HuH-7 (cell line): ENCODE data around the gene DNAJB5.
"Not testable (repeated sequence)": the region's sequence is repeated elsewhere in the genome, so short reads cannot be mapped to it uniquely, and the experiment has no call there.

ENCODE experiments used
- DNase-seq: peaks from one replicate; pipeline ENCODE4 v3.0.0; 2011; ENCODE audit warnings: low spot score

Gene DNAJB5

GRCh38 chr9:35000535-35001284, 11.2 kb downstream of the DNAJB5 start:
- DNase-seq: no peak

- no peak for DNase-seq
Observed at GRCh38 chr9:35001285-35001677, 11.7 kb downstream of the DNAJB5 start.

GRCh38 chr9:35001803-35002502, 12.4 kb downstream of the DNAJB5 start:
- no peak for DNase-seq

- DNase-seq: no peak
Observed at GRCh38 chr9:35002623-35003022, 13.1 kb downstream of the DNAJB5 start.

GRCh38 chr9:35004299-35004698, 14.8 kb downstream of the DNAJB5 start:
- not testable (repeated sequence) for DNase-seq

GRCh38 chr9:35010351-35010958, 20.9 kb downstream of the DNAJB5 start:
- no peak for DNase-seq

GRCh38 chr9:35014517-35014916, 25.0 kb downstream of the DNAJB5 start:
- DNase-seq: no peak

- DNase-seq: not testable (repeated sequence)
Observed at GRCh38 chr9:35023443-35023842, 33.9 kb downstream of the DNAJB5 start.

GRCh38 chr9:35026671-35027070, 37.1 kb downstream of the DNAJB5 start:
- no peak for DNase-seq

GRCh38 chr9:35027374-35027773, 37.8 kb downstream of the DNAJB5 start:
- no peak for DNase-seq

- DNase-seq: no peak
Observed at GRCh38 chr9:35027860-35028259, 38.3 kb downstream of the DNAJB5 start.

- no peak for DNase-seq
Observed at GRCh38 chr9:35028341-35028740, 38.8 kb downstream of the DNAJB5 start.

GRCh38 chr9:35029241-35029640, 39.7 kb downstream of the DNAJB5 start:
- DNase-seq: no peak

- no peak for DNase-seq
Observed at GRCh38 chr9:35029852-35030251, 40.3 kb downstream of the DNAJB5 start.

- DNase-seq: no peak
Observed at GRCh38 chr9:35033101-35033500, 43.6 kb downstream of the DNAJB5 start.

GRCh38 chr9:35035851-35036701, 46.5 kb downstream of the DNAJB5 start:
- DNase-seq: no peak

- DNase-seq: peak; percentile 26
Observed at GRCh38 chr9:35042081-35042604, 52.6 kb downstream of the DNAJB5 start.

- DNase-seq: no peak
Observed at GRCh38 chr9:35042891-35043545, 53.5 kb downstream of the DNAJB5 start.

GRCh38 chr9:35044071-35044470, 54.5 kb downstream of the DNAJB5 start:
- no peak for DNase-seq
